GM19463 (cell line): ENCODE results near the gene PTPRM.

Source experiments
- ATAC-seq: cut with Tn5 transposase; IDR thresholded peaks from one replicate; pipeline ENCODE4 v1.9.1; 2021; ENCODE audit warnings: mild to moderate bottlenecking, moderate library complexity; ENCODE audit not compliant: unreplicated experiment

The PTPRM gene

DNA sequence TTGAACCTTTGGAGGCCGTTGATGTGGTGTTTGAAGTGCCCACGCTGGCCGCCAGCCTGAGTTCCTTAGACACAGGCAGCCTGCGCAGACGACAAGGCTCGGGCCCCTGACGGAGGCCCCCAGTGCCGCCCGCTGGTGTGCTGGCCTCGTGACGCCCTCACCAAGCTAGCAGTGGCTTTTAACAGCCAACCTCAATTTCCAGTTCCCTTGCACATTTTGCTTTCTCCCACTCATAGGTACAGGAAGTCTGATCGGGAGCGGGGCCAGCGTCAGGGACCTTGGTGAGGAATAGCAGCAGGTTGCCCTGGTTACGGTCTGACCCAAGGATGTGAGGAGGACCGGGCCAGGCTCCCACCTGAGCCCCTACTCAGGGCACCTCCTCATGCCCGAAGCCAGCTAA lies 834.5 kb downstream of the PTPRM start:
- ATAC-seq: no peak

DNA sequence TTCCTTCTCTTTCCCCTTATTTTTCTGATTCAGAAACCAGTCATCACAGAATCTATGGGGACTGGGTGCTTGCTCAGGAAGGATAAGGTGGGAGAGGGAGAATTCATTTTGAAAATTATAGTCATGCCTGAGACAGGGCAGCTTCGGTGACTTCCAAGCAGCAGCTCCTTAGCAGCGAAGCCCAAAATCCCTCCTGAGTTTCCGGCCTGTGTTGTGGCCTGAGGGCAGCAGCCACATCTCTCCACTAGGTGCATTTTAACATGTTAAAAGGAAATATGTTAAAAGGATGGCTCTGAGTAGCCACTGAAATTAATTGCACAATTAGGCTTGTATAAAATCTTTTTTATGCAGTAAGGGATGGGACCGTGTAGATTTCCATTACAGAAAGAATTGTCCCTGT lies 835.1 kb downstream of the PTPRM start:
- ATAC-seq: no peak

DNA sequence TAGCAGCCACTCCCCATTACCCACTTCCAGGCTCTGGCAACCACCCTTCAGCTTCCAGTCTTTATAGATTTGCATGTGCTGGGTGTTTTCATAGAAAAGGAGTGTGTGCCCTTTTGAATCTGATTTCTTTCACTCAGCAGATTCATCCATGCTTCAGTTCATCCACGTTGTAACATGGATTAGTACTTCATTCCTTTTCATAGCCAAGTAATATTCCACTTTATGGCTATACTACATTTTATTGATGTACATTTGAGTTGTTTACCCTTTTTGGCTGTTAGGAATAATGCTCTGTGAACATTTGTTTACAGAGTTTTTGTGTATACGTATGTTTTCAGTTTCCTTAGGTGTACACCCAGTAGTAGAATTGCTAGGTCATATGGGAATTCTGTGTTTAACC lies 836.6 kb downstream of the PTPRM start:
- no peak for ATAC-seq

DNA sequence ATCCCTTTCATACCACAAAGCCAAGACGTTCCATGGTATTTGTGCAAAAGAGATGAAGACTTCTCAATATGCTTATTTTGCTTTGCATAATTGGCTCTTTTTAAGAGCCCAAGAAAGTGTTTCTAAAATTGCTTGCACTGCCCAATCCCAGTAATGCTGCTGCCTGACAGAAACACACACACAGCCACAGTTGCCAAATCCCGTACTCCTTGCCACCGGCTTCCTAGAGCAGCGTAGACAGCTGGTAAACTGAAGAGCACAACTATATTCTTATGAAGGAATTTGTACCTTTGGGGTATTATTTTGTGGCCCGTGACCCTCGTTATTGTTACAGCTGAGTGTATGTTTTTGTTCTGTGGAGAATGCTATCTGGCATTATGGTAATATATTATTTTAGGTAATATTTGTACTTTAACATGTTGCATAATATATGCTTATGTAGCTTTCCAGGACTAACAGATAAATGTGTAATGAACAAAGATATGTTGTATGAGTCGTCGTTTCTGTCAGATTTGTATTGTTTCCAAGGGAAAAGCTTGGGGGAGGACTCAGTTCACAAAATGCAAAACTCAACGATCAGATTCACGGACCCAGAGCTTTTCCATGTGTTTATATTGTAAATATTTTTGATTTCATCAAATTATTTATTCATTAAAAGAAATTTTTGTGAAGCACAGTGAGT lies 839.2 kb downstream of the PTPRM start:
- ATAC-seq: no peak

DNA sequence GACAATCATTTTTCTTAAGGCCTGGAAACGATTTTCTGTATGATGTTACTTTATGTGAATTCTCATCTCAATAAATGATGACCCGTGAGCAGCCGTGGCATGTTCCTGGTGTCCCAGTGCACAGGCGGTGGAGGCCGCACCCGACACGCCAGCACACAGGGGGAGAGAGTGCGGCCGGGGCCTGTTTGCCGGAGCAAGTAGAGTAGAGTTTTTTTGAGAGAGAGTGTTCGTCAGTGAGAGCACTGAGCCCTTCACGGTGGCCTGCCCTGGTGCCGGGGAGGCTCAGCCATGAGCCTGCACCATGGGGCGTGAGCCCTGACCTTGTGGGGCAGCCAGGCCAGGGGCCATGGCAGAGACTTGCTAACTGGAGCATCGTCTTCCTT lies 839.7 kb downstream of the PTPRM start:
- no peak for ATAC-seq

DNA sequence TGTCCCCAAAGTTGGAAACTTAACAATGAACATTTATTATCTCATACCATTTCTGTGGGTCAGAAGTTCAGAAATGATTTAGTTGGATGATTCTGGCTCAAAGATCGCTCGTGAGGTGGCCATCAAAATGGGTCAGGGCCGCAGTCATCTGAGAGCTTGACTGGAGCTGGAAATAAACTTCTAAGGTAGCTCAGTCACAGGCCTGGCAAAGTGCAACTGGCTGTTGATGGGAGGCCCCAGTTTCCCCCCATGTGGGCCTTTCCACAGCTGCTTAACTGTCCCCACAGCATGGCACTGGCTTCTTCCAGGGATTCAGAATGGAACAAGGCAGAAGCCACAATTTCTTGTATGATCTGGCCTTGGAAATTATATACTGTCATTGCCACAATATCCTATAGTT lies 842.0 kb downstream of the PTPRM start:
- ATAC-seq: no peak

DNA sequence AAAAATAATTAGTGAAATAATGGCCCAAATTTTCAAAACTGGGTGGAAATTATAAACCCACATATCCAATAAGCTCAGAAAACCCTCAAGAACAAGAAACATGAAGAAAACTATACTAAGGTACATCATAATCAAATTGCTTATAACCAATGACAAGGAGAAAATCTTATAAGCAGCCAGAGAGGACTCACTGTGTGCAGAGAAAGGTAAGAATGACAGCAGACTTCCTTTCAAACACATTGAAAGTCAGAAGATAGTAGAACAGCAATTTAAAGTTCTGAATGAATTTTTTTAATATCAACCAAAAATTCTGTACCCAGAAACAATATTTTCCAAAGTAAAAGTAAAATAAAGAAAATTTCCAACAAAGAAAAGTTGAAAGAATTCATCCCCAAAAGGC lies 844.4 kb downstream of the PTPRM start:
- ATAC-seq: no peak

DNA sequence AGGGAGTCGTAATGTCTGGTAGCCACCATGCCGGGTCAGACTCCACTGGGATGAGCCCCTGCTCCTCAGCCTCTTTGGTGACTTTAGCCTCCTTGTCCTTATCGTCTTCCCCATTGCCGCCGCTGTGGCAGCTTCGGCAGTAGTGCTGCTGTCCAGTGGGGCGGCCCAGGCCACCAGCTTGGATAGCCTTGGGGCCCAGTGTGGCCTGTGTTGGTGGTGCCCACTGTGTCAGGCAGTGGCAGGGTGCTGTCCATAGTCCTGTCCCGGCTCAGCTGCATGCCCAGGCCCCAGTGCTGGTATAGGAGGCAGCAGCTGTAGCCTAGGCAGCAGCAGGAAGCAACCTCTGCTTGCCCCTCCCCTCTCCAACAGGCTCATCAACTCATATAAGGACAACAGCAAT lies 845.0 kb downstream of the PTPRM start:
- ATAC-seq: no peak

DNA sequence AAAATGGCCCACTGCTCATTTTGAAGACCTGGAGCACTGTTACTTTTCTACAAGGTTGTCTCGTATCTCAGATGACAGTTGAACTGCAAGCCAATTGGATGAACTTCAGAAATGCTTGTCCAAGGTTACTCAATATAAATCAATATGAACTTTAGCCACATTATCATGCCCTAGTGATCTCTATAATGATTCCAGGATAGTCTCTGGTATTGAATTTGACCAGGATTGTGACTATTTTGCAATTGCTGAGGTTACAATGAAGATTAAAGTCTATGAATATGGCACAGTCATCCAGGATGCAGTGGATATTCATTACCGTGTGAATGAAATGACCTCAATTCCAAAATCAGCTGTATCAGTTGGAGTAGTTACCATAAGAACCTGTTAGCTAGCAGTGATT lies 846.1 kb downstream of the PTPRM start:
- no peak for ATAC-seq

DNA sequence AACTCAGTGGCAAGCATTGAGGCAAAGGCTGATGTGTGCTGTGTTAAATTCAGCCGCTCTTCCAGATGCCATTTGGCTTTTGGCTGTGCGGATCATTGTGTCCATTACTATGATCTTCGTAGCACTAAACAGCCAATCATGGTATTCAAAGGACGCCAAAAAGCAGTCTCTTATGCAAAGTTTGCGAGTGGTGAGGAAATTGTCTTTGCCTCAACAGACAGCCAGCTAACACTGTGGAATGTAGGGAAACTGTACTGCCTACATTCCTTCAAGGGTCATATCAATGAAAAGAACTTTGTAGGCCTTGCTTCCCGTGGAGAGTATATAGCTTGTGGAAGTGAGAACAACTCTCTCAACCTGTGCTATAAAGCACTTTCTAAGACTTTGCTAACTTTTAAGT lies 846.6 kb downstream of the PTPRM start:
- no peak for ATAC-seq

DNA sequence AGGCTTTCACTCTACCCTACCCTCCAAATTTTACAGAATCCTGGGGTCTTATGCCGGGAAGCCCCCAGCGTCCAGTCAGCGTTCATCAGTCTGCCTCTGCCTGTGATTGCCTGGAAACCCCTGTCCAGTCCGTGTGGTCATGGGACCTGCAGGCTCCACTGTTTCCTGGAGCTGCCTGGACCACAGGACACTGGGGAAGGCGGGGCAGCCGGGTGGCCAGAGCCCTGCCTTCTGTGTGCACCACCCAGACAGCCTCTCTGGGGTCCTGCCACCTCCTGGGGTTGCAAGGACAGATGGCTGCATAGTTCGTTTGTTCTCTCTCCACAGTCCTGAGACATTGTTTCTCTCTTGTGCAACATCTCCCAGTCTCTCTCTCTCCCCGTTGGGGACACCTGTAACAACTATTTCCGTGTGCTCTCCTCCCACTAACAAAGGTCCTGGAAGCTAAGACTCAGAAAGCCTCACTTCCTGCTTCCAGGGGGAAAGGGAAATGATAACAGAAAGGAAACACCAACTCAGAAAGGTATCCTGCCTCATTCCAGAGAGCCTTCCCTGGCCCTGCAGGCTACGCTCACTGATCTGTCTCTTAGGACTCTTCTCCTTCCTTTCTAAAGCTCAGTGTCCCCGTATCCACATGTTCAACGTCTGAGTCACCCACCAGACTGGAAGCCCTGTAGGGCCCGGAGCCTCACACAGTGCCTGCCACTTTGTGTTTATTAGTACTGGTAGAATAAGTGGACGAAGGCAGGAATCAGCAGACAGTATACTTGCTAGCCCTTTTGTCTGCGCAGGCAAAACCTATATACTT lies 849.3 kb downstream of the PTPRM start:
- ATAC-seq: no peak

DNA sequence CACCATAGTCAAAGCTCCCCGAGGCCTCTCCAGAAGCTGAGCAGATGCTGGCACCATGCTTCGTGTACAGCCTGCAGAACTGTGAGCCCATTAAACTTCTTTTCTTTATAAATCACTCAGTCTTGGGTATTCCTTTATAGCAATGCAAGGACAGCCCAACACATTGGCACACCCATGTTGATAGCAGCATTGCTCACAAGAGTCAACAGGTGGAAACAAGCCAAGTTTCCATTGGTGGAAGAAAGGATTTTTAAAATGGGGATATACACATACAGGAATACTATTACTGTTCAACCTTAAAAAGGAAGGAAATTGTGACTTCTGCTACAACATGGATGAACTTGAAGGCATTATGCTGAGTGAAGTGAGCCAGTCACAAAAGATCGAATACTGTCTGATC lies 855.3 kb downstream of the PTPRM start:
- no peak for ATAC-seq

DNA sequence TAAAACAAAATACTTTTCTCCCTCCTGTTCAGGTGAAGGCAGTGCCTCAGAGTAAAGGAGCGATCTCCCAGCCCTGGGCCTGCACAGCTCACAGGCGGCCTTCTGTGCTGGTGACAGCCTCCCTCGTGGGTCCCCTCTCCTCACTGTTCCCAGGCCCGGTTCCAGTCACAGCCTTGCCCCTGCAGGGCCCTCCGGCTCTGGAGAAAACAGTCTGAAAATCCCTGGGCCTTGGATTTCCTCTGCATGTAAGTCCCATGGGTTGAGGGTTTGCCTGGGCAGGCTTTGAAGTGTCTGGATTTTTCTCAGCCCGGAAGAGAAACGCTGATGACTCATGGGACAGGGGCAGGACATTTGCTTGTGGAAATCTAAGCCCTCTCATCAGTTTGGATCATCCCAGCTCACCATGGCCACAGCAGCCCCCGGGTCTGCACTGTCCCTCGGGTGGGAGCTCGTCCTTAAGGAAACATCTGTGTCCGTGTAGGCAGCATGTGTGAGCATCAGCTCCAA lies 856.0 kb downstream of the PTPRM start:
- no peak for ATAC-seq

DNA sequence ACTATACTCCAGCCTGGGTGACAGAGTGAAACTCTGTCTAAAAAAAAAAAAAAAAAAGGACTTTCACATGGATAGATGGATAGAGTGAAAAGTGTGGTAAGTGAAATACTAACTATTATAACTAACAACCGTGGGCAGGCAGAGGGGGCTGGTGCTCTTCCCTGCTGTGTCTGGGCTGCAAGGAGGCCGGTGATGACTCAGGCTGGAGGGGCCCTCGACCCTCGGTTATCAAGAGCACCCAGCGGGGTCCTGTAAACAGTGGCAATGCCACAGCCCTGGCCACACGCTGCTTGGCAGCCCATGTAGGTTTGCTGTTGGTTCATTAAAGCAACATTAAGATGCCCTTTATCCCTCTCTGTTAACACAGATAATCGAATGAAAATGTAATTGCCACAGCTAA lies 857.4 kb downstream of the PTPRM start:
- no peak for ATAC-seq

DNA sequence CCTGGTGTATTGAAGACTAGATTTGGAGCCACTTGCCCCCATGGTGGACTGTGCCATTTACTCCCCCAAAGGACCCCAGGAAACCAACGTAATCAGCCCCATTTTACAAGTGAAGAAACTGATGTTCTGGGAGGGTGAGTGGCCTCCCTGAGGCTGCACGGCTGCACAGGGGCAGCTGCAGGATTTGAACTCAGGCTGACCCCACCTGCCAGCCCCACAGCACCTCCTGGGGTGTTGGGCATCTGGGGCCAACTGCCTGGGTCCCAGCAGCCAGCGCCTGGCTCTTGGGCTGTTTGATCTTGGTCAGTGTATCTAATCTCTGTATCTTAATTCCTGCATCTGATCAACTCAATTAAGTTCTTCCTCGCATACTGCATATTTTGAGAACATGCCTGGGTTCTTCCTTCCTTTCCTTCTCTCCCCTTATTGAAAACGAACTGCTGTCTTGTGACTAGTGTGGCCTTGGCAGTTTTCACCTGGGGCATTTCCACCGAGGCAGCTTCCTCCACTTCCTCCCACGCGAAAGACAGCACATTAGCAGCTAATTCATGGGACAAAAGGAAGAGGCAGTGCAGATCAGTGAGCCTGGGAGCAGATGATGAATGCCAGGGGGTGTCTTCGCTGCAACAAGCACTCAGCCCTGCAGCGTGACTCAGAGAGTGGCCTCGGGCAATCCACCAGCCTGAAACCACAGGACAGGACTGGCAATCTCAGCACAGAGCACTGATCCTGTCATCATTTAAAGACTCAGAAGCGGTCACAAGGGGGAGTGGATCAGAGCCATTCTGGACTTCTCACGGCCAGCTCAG lies 858.0 kb downstream of the PTPRM start:
- no peak for ATAC-seq

DNA sequence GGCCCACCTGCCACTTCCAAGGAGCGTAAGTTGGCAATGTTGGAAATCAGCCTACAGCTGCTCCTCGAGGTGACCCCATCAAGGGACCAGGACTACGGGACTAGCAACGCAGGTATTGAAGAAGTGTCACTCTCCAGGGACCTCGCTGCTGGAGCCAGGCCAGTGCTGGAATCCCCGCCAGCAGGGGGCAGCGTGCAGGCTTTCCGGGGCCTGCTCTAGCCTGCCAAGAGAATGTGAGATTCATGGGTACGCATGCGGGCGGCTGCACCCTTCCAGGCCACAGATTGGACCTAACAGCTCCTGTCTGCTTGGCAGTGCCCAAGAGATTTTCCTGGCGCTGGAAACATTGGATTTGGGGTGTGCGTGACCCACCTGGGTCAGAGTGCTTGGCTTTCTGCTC lies 859.3 kb downstream of the PTPRM start:
- no peak for ATAC-seq

DNA sequence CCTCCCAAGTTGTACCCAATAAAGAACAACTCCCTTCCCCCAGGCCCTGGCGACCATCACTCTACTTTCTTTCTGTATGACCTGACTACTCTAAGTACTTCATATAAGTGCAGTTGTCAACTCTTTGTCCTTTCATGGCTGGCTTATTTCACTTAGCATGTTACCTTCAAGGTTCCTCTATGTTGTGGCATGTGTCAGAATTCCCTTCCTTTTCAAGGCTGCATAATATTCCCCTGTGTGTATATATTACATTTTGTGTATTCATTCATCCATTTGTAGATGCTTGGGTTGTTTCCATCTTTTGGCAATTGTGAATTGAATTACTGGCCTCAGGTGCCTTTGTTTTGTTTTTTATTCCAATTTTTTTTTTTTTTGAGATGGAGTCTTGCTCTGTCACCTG lies 860.2 kb downstream of the PTPRM start:
- ATAC-seq: no peak

DNA sequence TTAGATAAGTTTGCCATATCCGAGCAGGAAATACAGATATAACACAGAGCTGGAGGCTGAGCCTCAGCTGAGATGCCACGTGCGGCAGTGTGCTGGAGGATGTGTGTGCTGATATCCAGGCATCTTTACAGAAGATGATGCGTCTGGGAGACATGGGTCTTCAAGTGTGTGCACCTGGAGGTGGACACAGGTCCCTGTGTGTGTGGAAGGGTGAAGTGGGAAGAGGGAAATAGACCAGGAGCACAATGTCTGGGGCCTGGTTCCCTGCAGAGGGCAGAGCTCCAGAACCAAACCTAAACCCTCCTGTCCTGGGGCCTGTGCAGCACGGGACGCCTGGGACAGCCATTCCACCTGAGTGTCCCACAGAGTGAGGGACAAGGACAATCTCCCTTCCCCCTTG lies 861.8 kb downstream of the PTPRM start:
- ATAC-seq: no peak

DNA sequence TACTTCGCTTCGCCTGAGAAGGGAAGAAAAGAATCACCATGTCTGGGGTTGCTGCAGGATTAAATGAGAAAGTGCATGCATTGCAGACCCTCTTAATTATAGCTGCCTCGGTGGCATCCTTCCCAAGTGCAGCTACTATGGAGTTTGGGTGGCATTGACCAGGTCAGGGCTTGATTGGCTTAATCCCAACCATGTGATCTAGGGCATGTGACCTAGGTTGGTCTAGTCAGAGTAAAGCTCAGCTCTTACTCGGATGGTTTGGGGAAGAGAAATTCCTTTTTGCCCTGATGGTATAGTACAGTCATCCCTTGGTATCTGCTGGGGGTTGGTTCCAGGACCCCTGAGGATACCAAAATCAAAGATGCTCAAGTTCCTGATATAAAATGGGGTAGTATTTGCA lies 863.9 kb downstream of the PTPRM start:
- no peak for ATAC-seq

DNA sequence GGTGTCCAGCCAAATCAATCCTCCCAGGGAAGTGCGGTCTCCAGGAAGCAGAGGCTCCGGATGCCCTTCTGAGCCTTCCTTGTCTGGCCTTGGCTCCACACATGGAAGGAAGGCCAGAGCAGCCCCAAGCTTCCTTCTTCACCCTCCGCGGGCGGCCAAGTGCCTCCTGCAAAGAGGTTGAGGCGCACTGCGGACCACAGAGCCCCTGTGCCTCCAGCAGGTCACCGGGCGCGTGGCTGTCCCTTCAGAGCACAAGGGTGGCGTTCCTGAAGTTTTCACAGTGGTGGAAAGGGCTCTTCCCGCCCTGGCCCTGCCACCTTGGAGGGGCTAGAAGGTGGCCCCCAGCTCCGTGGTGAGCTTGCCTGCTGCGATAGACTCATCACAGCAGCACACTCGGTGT lies 866.2 kb downstream of the PTPRM start:
- no peak for ATAC-seq

DNA sequence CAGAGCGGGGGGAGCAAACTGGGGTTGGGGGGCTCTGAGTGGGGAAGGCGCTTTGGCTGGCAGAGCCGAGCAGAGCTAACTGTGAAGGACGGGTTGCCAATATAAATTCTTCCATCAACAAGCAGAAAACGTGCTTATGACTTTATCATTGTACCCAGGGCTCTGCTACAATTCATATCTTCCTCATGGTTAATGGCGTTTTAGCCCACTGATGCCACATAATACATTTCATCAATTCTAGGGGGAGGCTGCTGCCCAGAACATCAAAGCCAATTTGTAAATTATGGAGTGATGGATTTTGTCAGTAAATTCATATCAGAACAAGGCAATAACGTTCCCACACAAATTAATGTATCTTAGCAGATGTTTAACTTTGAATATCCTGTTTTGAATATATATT lies 866.7 kb downstream of the PTPRM start:
- ATAC-seq: no peak

DNA sequence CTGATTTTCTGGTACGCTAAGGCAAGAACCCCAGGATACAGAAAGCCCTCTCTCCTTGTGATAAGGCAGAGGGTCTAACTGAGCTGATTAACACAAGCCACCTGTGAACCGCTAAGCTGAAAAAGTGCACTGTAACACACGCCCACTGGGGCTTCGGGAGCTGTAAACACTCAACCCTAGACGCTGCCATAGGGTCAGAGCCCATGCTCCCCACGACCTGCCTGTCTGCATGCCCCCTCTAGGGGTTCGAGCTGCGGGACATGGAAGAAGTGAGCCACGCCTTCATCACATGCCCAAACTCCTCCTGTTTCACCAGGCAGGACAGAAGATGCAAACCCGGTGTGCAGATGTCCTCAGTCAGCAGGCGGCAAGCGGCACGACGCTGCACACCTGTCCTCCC lies 868.3 kb downstream of the PTPRM start:
- ATAC-seq: no peak
